GM19467 (cell line): Measurements from ENCODE around the gene CCDC12.

Experiments used
- ATAC-seq: cut with Tn5 transposase; IDR thresholded peaks from one replicate; pipeline ENCODE4 v1.9.1; 2021; ENCODE audit warnings: mild to moderate bottlenecking, moderate library complexity; ENCODE audit not compliant: unreplicated experiment

CCDC12 gene

DNA sequence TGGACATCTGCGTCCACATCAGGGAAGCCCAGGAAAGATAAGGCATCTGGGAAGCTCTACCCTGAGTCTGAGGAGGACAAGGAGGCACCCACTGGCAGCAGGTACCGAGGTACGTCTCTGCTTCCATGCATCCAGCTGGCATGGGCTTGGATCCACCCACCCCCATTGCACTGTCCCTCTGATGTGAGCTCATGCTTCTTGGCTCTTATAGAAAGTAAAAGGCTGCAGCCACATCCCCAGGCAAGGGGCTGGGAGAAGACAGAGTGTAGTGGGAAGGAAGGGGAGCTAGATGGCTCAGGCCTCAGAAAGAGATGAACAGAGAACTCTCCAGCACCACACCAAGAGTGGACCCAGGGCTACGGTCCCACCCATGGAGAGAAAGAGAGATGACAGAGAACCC, 80.8 kb downstream of the CCDC12 start:
- no peak for ATAC-seq

DNA sequence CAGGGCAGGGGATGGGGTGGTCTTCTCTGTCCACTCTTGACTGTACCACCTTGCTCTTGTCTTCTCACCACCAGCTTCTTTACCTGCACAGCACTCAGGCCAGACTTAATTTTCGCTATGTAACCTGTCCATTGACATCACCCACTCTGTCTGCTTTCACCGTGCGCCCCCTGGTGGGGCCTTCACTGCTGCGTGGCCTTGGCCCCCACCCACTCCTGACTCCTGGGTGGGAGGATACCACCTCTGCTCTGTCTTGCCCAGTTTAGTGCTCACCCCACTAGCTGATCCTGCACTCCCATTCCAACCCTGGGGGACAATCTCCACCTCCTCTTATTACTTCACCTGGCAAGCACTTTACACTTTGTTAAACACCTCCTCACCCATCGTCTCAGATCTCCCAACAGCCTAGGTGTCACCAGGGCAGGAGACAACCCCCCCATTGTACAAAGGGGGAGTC, 81.3 kb downstream of the CCDC12 start:
- ATAC-seq = no peak

DNA sequence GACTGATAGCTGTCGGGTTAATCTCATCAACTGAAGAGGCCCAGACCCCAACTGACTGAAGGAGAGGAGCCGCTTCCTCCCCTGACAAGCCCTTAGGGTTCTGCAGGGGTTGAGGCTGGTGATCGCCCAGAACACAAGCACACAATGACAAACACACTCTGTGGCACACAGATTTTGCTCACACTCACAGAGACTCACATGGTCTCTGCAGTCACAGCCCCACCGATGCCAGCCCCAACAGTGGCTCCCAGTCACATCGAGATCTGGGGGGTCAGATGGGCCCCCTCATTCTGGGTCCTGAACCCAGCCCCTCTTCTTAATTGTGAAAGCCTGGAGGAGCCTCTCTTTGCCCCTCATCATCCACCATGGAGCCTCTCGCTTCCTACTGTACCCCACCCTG, 82.3 kb downstream of the CCDC12 start:
- no peak for ATAC-seq

DNA sequence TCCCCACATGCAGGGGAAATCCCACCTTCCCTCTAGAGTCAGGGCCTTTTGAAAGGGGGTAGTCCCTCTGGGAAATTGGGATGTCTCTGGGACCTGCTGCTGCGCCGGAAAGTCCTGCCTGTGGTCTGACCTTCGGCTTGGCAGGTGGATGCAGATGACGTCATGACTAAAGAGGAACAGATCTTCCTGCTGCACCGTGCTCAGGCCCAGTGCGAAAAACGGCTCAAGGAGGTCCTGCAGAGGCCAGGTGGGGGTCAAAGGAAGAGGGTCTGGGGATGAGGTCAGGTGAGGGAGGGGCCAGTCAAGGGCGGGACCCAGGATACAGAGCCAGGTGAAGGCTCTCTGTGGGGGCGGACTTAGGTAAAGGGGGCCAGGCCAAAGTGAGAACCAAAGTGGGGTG, 82.8 kb downstream of the CCDC12 start:
- ATAC-seq = no peak

DNA sequence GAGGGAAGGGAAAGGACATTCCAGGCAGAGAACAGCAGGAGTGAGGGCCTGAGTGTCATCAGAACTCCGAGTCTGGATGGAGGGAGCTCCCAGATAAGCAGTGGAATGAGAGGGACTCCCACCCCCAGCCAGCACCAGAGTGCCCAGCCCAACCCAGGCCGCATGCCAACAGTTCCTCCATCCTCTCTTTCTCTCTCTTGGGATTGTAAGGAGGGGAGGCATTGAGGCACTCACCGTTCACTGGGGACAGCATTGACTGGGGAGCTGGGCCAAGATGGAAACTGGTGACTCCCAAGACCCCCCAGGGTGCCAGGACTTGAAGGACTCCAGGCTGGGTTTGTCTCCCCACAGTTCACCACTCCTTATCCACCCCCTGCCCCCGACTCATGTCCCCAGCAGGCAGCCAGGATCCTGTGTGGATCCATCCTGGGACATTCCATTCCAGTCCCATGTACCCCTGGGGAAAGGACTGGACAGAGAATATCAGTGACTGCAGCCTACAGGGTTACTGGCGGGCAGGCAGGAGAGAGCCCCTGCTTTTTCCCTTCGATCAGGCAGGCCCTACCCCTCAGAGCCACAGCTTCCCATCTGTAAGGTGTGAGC, 83.3 kb downstream of the CCDC12 start:
- no peak for ATAC-seq

DNA sequence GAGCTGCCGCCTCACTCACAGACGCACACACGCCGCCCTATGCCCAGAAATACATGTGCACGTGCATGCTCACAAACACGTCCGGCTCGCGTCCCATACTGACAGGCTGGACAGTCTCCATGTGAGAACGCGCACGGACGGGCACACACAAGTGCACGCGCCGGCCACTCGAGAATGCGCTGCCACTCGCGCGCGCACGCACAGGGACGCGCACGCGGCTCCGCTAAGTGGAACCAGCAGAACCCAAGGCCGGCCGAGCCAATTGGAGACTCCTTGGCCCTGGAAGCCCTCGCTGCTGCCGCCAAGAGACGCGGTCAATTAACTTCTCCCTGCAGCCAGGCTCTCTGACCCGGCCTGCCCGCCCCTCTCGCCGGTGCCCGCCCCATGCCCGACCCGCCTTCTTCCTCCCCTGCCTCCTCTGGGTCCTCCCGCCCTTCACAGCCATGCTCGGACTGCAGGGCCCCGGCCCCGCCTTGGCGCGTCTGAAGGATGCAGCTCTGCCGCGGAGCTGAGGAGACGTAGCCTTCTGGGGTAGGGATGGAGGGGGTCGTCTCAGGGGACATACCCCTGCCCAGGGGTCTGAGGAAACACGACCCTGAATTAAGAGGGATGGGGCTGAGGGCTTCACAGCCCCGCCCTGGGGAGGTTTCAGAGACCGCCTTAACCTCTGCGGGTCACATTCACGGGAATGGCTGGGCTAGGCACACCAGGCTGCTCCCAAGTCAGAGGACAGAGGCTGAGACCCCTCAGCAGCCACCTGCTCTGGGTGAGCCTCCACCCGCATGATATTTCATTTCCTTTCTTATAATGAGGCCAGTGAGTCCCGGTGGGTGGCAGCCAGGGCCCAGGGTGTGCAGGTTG, 84.0 kb downstream of the CCDC12 start:
- ATAC-seq = no peak

DNA sequence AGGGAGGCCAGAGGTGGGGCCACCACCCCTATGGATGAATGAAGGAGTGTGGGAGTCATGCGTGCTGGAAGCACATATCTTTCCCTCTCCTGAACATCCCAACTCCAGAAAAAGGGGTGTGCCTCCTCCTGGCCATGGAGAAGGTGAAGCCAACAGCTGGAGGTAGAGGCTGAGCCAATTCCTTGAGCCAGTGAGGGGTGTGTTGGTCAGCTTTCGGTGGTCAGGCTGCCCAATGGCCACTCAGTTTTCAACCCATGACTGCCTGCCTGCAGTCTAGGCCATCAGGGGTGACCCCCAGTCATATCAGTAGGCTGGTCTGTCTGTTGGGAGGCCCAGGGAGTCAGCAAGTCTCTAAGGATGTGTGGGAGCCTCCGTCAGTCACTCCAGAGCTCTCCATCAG, 85.4 kb downstream of the CCDC12 start:
- no peak for ATAC-seq

DNA sequence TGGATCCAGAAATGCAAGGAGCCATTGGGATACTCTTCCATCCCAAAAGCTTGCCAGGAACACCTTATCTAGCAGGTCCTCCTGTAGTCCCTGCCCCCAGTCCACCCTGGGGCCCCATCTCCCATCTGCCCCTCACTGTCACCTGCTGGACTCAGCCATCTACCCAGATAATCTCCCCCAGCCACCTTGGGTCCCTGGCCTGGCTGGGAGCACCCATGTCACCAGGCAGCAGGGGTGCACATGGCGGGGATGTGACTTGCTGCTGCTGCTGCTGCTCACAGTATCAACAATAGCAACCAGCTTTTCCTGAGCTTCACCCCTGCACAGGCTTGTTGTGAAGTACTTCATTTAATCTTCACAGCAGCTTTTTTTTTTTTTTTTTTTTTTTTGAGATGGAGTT, 86.4 kb downstream of the CCDC12 start:
- ATAC-seq = no peak

DNA sequence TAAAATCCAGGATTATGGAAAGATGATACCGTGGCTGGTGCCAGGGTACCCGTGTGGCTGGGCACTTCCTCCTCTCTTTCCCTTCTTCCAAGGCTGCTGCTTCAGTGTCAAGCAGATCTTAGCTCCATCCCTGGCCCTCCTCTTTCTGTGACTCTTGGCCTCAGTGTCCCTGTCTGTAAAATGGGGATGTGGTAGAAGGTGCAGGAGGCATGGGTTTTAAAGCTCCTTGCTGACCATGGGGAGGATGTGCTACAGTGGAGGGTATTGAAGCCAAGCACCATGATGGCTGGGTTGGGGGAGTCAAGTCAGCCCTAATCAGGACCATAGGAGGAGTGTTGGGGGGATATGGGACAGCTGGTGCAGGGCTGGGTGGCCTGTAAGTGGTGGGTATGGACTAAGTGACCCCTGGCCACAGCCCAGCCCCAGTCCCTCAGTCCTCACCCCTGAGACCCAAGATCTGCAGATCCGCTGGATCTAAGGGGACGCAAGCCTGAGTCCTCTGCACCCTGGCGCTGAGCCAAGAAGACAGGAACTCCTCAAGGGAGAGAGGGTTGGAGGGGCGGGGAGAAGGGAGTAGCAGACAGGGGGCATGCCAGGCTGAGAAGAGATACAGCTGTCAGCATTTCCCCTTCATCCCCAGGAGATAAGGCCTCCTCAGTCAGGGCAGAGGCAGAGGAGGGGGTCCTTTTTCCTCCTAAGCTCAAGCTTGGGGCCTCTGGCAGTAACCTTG, 87.0 kb downstream of the CCDC12 start:
- no peak for ATAC-seq

DNA sequence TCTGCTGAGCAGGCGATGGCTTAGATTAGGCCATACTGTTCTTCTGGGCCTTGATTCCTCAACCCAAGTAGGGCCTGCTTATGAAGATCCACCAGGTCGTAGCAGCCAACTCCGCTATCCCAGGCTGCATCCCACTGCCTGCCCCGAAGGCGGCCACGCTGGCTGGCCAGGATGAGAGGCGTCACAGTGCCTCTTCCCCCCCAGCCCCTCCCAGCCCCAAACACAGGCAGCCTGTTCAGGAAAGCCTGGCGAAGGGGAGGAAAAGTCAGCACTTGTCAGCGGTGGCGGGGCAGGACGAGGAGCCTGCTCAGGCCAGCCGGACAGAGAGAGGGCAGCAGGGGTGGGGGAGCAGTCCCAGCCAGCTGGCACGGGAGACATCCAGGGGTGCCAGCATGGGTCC, 87.8 kb downstream of the CCDC12 start:
- ATAC-seq = no peak

DNA sequence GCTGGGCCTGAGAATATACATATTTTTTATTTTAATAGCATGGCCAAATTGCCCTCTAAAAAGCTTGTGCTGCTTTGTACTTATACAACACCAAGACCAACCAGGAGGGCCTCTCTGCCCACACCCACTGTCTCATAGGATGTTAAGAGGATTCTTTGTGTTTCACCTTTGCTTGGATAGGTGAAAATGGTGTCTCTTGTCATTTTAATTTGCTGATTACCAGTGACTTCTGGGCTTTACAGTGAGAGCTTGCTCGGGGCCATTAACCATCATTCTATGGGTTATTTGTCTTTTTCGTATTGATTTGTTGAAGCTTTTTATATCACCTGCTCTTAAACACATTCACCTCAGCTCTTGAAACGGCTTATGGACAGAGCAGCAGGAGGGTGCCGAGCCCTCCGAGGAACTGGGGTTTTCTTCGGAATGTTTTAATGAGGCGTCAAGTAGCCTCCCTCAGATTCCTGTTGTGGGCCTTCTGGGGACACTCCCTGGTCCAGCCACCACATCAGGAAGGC, 88.5 kb downstream of the CCDC12 start:
- no peak for ATAC-seq

DNA sequence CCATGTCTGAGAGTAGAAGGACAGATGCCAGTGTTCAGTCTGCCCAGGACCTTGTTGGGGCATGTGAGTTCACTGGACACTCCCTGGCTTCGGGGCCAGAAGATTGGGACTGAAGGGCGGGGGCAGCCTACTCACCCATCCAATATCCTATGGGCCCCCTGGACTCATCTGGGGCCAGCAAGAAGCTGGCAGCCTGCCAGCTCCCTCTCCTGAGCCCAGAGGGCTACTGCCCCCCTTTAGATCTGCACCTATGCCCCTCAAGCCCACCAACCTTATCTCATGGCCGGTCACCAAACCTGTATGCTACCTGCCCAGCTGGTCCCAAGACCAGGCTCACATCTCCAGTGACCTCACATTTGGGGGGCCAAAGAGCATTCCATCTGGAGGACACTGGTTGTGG, 90.9 kb downstream of the CCDC12 start:
- no peak for ATAC-seq

DNA sequence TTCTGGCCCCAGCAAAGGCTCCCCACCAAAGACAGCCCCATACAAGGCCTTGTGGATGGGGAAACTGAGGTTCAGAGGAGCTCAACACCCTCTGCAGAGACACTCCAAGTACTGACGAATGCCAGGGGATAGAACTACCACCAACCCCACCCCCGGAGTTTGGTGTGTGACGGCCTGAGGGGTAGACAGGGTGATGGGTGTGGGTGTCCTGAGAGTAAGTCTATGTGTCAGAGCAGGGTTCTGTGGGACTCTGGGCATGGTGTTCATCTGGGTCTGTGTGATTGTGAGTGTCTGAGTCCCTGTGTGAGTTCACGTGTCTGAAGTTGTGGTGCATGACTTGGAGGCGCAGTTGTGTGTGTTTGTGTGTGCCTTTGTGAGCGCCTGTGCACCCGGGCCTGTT, 91.6 kb downstream of the CCDC12 start:
- ATAC-seq = no peak

DNA sequence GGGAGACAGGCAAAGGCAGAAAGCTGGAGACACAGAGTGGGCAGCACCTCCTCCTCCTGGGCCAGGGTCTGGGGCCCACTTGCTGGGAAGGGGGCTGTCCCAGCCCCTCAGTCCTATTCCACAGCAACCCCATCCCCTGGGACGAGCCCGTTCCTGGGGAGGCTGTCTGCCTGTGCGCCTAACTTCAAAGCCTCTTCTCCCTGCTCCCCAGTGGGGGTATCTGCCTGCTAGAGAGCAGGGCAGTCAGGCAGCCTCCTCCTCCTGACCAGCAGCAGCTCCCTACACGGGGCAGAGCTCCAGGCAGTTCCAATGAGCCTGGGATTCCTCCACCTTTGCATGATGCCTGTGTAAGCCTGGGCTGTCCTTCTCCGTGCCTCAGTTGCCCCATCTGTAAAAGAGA, 92.1 kb downstream of the CCDC12 start:
- no peak for ATAC-seq

DNA sequence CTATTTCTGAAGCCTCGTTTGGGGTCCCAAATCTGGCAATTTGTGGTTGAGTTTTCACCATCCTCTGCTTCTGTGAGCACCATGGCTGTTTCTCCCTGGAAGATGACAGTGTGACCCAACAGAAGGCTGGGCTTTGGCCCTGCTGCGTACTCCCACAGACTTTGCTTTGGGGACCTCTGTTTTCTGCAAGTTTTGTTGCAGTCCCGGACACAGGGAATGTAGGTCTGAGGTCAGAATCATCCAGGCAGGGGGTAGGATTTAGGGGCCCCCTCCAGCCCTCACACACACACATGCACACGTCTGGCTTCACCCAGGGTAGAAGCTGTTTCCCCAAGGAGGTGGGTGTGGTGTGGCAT, 92.7 kb downstream of the CCDC12 start:
- ATAC-seq = no peak

DNA sequence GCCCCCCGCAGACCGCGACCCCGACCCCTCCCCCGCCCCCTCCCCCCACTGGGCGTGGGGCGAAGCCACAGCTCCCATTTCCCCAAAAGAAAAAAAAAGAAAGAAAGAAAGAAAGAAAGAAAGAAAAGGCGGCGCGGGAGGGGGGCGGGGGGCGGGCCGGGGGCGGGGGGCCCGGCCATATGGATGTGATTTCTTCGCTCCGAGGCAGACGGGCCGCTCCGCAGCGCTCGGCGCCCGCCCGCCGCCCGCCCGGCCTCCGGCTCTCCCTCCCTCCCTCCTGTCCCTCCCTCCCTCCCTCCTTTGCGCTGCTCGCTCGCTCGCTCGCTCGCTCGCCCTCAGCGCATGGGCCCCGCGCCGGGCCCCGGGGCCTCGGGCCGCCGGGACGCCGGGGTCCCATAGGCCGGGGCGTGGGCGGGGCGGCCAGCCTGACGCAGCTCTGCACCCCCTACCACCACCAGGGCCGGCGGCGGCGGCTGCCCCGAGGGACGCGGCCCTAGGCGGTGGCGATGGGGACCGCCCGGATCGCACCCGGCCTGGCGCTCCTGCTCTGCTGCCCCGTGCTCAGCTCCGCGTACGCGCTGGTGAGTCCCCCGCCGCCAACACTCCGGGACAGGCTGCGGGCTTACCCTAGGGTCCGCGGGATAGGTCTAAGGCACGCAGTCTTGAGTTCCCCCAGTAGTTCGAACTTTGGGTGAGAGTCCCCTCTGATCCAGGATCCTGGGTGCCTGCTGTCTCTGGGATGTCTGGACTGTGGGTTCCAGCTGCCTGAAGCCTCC, 93.3 kb downstream of the CCDC12 start:
- ATAC-seq = no peak

DNA sequence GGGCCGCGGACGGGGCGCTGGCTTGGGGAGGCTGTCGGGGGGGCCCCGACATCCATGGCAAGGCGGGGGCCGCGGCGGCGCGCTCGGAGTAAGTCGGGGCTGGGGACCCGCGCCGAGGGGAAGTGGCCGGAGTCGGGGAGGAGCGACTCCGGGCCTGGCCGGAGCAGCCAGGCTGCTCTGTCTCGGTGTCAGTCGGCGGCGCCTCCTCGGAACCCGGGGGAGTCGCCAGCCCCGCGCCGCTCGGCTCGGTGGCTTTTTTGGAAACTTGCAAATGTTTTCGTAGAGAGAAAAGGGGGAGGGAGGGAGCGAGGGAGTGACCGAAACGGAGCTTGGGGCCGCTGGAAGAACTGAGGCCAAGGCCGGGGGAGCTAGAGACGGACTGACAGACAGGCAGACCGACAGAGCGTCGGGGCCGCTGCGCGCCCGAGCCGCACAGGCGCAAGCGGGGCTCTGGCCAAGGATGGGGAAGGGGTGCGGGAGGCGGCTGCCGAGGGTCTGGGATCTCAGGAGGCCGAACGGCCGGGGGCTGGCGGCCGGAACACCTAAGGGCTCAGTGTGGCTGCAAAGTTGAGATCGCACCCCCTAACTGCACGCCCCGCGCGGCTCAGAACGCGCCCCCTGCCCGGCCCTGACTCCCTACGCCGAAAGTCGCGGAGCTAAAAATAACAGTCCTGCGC, 94.0 kb downstream of the CCDC12 start:
- no peak for ATAC-seq

DNA sequence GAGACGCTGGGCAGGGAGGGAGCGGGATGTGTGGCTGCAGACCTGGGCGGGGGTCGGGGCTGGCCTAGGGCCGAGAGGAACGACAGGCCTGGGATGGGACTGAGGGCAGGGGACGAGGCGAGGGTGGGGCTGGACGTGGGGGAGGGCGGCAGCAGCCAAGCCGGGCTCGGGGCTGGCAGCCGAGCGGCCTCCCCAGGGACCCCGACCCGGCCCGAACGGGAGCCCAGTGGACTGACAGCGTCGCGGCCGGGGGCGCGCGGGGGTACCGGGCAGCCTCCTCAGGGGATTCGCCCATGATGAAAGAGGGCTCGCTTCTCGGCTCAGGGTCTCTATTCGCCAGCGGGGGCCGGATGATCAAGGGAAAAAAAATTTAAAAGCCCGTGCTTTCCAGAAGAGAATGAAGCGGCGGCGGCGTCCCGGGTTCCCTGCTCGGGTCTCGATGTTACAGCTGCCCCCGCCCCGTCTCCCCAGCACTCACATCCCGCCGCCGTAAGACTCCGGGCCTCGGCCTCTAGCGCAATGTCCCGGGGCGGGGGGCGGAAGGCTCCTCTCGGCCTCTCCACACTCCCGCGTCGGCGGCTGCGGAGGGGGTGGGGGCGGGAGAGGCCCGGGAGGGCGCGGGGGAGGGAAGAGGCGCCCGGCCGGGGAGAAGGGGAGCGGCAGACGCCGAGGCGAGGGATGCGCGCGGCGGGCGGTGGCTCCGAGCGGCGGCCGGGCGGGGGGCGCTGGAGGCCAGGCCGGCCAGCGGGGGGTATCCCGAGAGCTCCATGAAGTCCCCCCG, 94.8 kb downstream of the CCDC12 start:
- ATAC-seq = no peak

DNA sequence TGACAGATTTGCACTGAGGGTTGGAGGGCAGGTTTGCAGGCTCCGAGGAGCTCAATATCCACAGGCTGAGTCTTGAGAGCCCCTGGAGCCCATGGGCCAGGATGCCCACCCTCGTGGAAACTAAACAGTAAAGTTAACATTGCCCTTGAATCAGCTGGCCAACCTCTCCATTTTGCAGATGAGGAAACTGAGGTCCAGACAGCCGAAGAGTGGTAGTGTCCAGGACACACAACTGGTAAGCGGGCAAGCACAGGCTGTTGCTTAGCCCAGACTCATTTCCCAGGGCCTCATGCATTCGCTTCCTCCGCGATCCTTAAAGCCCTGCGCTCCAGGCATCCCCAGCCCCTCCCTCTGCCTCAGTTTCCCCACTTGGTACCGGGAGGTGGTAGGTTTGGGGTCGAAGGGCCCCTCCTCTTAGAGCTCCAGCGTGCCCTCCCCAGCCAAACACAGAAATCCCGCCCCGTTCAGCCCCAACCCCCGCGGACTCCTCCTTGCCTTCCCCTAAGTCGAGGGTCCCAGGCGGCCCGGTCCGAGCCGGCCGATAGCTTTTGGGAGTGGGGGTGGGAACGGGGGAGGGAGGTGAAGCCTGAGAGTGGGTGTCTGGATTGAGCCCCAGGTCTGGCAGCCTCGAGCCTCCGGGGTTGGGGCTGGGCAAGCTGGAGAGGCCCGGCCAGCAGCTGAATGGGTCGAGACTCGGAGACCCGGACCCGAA, 95.5 kb downstream of the CCDC12 start:
- ATAC-seq = no peak
